HepG2 (cell line): ENCODE measurements around the gene ZNF22. TPM values are rescaled to one million over a fixed set of nuclear protein-coding genes. Genes with fewer than 3 reads are reported as not detected.

Experiments used
- GATA4 ChIP-seq: sonication (generic); IDR thresholded peaks from 2 replicates; pipeline ENCODE4 v1.6.1; 2016; ENCODE audit warnings: antibody characterized with exemption, low read depth, borderline replicate concordance
- GPN1 ChIP-seq: sonication (generic); formaldehyde crosslinking; IDR thresholded peaks from 2 replicates; pipeline ENCODE4 v1.5.1; 2020; ENCODE audit warnings: missing genetic modification reagents, borderline replicate concordance
- HCFC1 ChIP-seq: fragments of 150-350 bp; IDR thresholded peaks from 2 replicates; pipeline ENCODE4 v1.6.1; 2014; ENCODE audit warnings: low read depth, low read length
- HDAC6 ChIP-seq: fragments of 200-600 bp; sonication (generic); IDR thresholded peaks from 2 replicates; pipeline ENCODE4 v1.7.0; 2017; ENCODE audit warnings: mild to moderate bottlenecking, antibody characterized with exemption, low read length, low read depth
- HNRNPLL ChIP-seq: fragments of 200-400 bp; formaldehyde crosslinking; IDR thresholded peaks from 2 replicates; pipeline ENCODE4 v1.6.1; 2017; ENCODE audit warnings: mild to moderate bottlenecking, low read depth, low read length; ENCODE audit not compliant: poor library complexity, severe bottlenecking
- KLF9 ChIP-seq: IDR thresholded peaks from 2 replicates; pipeline ENCODE4 v1.6.1; 2016; ENCODE audit warnings: low read depth
- NFATC3 ChIP-seq: sonication (generic); formaldehyde crosslinking; IDR thresholded peaks from 2 replicates; pipeline ENCODE4 v1.5.1; 2020; ENCODE audit warnings: mild to moderate bottlenecking, missing genetic modification reagents
- RBM39 ChIP-seq: fragments of 200-400 bp; formaldehyde crosslinking; IDR thresholded peaks from one replicate; pipeline ENCODE4 v1.6.1; 2018; ENCODE audit warnings: antibody characterized with exemption, mild to moderate bottlenecking, low read depth, low read length; ENCODE audit not compliant: poor library complexity, severe bottlenecking
- ZFAT ChIP-seq: sonication (generic); formaldehyde crosslinking; conservative IDR thresholded peaks from 2 replicates; pipeline ENCODE4 v1.8.1; 2023; ENCODE audit warnings: missing genetic modification reagents, inconsistent platforms
- ZNF138 ChIP-seq: sonication (generic); formaldehyde crosslinking; IDR thresholded peaks from 2 replicates; pipeline ENCODE4 v1.5.0; 2020; ENCODE audit warnings: mild to moderate bottlenecking, low read depth, missing genetic modification reagents
- ZNF180 ChIP-seq: sonication (generic); formaldehyde crosslinking; IDR thresholded peaks from 2 replicates; pipeline ENCODE4 v1.4.0; 2020; ENCODE audit warnings: low read depth, missing genetic modification reagents, borderline replicate concordance
- ZNF24 ChIP-seq: fragments of 450-650 bp; IDR thresholded peaks from 2 replicates; pipeline ENCODE4 v1.6.1; 2017; ENCODE audit warnings: antibody characterized with exemption, mild to moderate bottlenecking
- ZNF256 ChIP-seq: sonication (generic); formaldehyde crosslinking; conservative IDR thresholded peaks from 2 replicates; pipeline ENCODE4 v1.4.0; 2020; ENCODE audit warnings: missing genetic modification reagents
- ZNF430 ChIP-seq: sonication (generic); formaldehyde crosslinking; IDR thresholded peaks from 2 replicates; pipeline ENCODE4 v1.9.0; 2021; ENCODE audit warnings: mild to moderate bottlenecking, missing genetic modification reagents
- ZNF546 ChIP-seq: sonication (generic); formaldehyde crosslinking; conservative IDR thresholded peaks from 2 replicates; pipeline ENCODE4 v1.8.1; 2023; ENCODE audit warnings: mild to moderate bottlenecking, missing genetic modification reagents
- ZNF552 ChIP-seq: sonication (generic); formaldehyde crosslinking; IDR thresholded peaks from 2 replicates; pipeline ENCODE4 v1.9.0; 2022; ENCODE audit warnings: missing genetic modification reagents, mild to moderate bottlenecking, borderline replicate concordance
- ZNF607 ChIP-seq: sonication (generic); formaldehyde crosslinking; IDR thresholded peaks from 2 replicates; pipeline ENCODE4 v1.5.1; 2020; ENCODE audit warnings: missing genetic modification reagents, mild to moderate bottlenecking, borderline replicate concordance
- ZNF747 ChIP-seq: sonication (generic); formaldehyde crosslinking; IDR thresholded peaks from 2 replicates; pipeline ENCODE4 v1.8.1; 2023; ENCODE audit warnings: missing genetic modification reagents, mild to moderate bottlenecking, borderline replicate concordance
- polyA plus RNA-seq, 8 experiments: library from polyadenylated mRNA; depleted of rRNA in 3 of 8; stranded (reverse) in 7 of 8; unstranded in 1 of 8; fragments of >200 nt; fragmentation: Illumina TruSeq in 4 of 8; extraction: Trizol in 4 of 8; gene quantifications; 2 replicates each; pipeline versions ENCODE4 v1.2.1 to v1.2.3, GENCODE V29; 2011 to 2016; ENCODE audit warnings: low read depth in 4 of 8, missing spikeins in 1 of 8, mixed read lengths in 1 of 8; ENCODE audit not compliant: insufficient read depth in 1 of 8
- total RNA-seq, 5 experiments: library from RNA; depleted of rRNA; stranded (reverse); fragments of >200 nt; fragmentation: Illumina TruSeq; extraction: Trizol; gene quantifications; 2 replicates each; pipeline ENCODE4 v1.2.3, GENCODE V29; 2016; ENCODE audit warnings: low read depth in 1 of 5
- TF ChIP-seq, protein P1 (sequence below): sonication (generic); formaldehyde crosslinking; IDR thresholded peaks from 2 replicates; pipeline ENCODE4 v1.4.0; 2020; ENCODE audit warnings: mild to moderate bottlenecking, low read depth, missing genetic modification reagents
- TF ChIP-seq, protein P2 (sequence below): sonication (generic); formaldehyde crosslinking; IDR thresholded peaks from 2 replicates; pipeline ENCODE4 v1.9.0; 2021; ENCODE audit warnings: missing genetic modification reagents, mild to moderate bottlenecking, borderline replicate concordance
- TF ChIP-seq, protein P3 (sequence below): sonication (generic); formaldehyde crosslinking; IDR thresholded peaks from 2 replicates; pipeline ENCODE4 v1.5.1; 2020; ENCODE audit warnings: mild to moderate bottlenecking, moderate library complexity, missing genetic modification reagents
- TF ChIP-seq, protein P4 (sequence below): sonication (generic); formaldehyde crosslinking; IDR thresholded peaks from 2 replicates; pipeline ENCODE4 v1.4.0; 2020; ENCODE audit warnings: missing genetic modification reagents, mild to moderate bottlenecking, borderline replicate concordance

ZNF22 gene
- total and polyA plus RNA-seq, 2 of the 13 experiments (the other 11 are each of a cell fraction or from before 2014, with no cell fraction given) = 0.40 to 1.3 TPM

DNA sequence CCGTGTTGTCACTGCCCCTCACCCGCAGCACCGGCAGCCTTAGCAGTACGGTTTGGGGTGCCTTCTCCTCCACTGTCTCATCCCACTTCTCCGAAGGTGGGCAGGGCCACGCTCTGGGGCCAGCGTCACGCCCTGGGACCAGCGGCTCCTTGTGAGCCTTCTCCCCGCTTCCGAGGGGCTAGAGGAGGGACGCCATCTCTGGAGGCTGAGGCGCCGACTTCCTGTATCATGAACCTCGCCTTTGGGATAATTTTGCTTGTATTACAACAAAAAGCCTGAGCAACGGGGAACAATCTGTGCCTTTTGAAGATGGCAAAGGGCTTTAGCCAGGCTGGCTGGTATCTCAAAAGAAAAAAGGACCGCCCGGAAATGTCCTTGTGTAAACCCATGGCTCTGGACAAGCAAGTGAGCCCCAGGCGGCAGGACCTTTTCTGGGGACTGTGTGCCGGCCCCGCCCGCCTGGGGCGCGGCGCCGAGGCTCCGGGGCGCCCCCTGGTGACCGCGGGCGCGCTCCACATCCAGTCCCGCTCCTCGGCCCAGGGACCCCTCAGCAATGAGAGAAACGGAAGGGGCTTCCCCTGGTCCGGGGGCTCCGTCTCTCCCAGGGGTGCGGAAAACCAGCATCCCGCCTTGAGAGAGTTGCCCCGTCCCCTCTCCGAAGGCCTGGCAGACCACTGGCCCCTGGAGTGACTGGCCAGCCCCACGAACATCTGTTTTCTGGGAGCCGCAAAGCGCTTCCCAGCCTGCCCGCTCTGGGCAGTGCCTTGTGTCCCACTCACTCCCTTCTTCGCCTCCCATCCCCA lies 25.9 kb upstream of the ZNF22 start (continued):
- TF ChIP-seq, protein P1, sequence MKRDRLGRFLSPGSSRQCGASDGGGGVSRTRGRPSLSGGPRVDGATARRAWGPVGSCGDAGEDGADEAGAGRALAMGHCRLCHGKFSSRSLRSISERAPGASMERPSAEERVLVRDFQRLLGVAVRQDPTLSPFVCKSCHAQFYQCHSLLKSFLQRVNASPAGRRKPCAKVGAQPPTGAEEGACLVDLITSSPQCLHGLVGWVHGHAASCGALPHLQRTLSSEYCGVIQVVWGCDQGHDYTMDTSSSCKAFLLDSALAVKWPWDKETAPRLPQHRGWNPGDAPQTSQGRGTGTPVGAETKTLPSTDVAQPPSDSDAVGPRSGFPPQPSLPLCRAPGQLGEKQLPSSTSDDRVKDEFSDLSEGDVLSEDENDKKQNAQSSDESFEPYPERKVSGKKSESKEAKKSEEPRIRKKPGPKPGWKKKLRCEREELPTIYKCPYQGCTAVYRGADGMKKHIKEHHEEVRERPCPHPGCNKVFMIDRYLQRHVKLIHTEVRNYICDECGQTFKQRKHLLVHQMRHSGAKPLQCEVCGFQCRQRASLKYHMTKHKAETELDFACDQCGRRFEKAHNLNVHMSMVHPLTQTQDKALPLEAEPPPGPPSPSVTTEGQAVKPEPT (CRISPR knock-in tag) = no peak
- TF ChIP-seq ZNF256 (no peak), ZNF546 (CRISPR knock-in tag) (no peak), ZNF24 (no peak), HCFC1 (no peak), ZFAT (CRISPR knock-in tag) (no peak), ZNF747 (CRISPR knock-in tag) (no peak), GPN1 (CRISPR knock-in tag) (no peak), NFATC3 (CRISPR knock-in tag) (no peak), RBM39 (peak; percentile 77), ZNF180 (CRISPR knock-in tag) (no peak), HDAC6 (no peak), HNRNPLL (peak; percentile 38), KLF9 (no peak), GATA4 (no peak; the same call in 1 of the 2 replicates), ZNF607 (CRISPR knock-in tag) (no peak; the same call in 1 of the 2 replicates), ZNF138 (0 out of 2 replicates have a peak, but pooled peaks have one; percentile 45), ZNF430 (CRISPR knock-in tag) (no peak), ZNF552 (CRISPR knock-in tag) (0 out of 2 replicates have a peak, but pooled peaks have one; percentile 19)
- TF ChIP-seq, protein P2, sequence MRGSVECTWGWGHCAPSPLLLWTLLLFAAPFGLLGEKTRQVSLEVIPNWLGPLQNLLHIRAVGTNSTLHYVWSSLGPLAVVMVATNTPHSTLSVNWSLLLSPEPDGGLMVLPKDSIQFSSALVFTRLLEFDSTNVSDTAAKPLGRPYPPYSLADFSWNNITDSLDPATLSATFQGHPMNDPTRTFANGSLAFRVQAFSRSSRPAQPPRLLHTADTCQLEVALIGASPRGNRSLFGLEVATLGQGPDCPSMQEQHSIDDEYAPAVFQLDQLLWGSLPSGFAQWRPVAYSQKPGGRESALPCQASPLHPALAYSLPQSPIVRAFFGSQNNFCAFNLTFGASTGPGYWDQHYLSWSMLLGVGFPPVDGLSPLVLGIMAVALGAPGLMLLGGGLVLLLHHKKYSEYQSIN = no peak
- TF ChIP-seq, protein P3, sequence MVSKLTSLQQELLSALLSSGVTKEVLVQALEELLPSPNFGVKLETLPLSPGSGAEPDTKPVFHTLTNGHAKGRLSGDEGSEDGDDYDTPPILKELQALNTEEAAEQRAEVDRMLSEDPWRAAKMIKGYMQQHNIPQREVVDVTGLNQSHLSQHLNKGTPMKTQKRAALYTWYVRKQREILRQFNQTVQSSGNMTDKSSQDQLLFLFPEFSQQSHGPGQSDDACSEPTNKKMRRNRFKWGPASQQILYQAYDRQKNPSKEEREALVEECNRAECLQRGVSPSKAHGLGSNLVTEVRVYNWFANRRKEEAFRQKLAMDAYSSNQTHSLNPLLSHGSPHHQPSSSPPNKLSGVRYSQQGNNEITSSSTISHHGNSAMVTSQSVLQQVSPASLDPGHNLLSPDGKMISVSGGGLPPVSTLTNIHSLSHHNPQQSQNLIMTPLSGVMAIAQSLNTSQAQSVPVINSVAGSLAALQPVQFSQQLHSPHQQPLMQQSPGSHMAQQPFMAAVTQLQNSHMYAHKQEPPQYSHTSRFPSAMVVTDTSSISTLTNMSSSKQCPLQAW (CRISPR knock-in tag) = peak; percentile 36; the same call in 1 of the 2 replicates
- TF ChIP-seq, protein P4, sequence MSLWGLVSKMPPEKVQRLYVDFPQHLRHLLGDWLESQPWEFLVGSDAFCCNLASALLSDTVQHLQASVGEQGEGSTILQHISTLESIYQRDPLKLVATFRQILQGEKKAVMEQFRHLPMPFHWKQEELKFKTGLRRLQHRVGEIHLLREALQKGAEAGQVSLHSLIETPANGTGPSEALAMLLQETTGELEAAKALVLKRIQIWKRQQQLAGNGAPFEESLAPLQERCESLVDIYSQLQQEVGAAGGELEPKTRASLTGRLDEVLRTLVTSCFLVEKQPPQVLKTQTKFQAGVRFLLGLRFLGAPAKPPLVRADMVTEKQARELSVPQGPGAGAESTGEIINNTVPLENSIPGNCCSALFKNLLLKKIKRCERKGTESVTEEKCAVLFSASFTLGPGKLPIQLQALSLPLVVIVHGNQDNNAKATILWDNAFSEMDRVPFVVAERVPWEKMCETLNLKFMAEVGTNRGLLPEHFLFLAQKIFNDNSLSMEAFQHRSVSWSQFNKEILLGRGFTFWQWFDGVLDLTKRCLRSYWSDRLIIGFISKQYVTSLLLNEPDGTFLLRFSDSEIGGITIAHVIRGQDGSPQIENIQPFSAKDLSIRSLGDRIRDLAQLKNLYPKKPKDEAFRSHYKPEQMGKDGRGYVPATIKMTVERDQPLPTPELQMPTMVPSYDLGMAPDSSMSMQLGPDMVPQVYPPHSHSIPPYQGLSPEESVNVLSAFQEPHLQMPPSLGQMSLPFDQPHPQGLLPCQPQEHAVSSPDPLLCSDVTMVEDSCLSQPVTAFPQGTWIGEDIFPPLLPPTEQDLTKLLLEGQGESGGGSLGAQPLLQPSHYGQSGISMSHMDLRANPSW (CRISPR knock-in tag) = no peak
